IPS DF 6.9 (cell line): ENCODE results near the gene TNFAIP8L1.

Experiments used
- DNase-seq: peaks from one replicate; pipeline ENCODE4 v3.0.0-alpha.2; 2013; ENCODE audit warnings: low read depth, low spot score
- H3K27ac ChIP-seq: one replicate; pipeline ENCODE4 v1.5.1; 2013; ENCODE audit warnings: low read length, control low read depth
- H3K27me3 ChIP-seq: 2 replicates; pipeline ENCODE4 v1.6.1; 2013; ENCODE audit warnings: mild to moderate bottlenecking, low read length; ENCODE audit not compliant: control insufficient read depth, insufficient read depth
- H3K36me3 ChIP-seq: 2 replicates; pipeline ENCODE4 v1.6.1; 2013; ENCODE audit warnings: low read length; ENCODE audit not compliant: control insufficient read depth, insufficient read depth
- H3K4me1 ChIP-seq: 2 replicates; pipeline ENCODE4 v1.6.1; 2013; ENCODE audit warnings: low read length; ENCODE audit not compliant: control insufficient read depth, insufficient read depth
- H3K4me3 ChIP-seq: 2 replicates; pipeline ENCODE4 v1.5.1; 2013; ENCODE audit warnings: mild to moderate bottlenecking, low read length
- H3K9me3 ChIP-seq: 2 replicates; pipeline ENCODE4 v1.6.1; 2013; ENCODE audit warnings: low read length, inconsistent platforms; ENCODE audit not compliant: control insufficient read depth, insufficient read depth
- WGBS: extraction: QIAGEN DNeasy Blood & Tissue Kit; methylation state at CpG from one replicate; pipeline ENCODE4 v1.1.7; 2013; ENCODE audit warnings: mixed read lengths, missing lambda C conversion rate; ENCODE audit not compliant: insufficient read length, insufficient coverage; 5-methylcytosine and 5-hydroxymethylcytosine counted together

TNFAIP8L1 gene

GRCh38 chr19:4703671-4704316 lies 64.5 kb downstream of the TNFAIP8L1 start:
- no peaks in the 10 kb centered on the region for H3K27me3 ChIP-seq
- peaks cover 33% of the 10 kb centered on the region for H3K36me3 ChIP-seq
- H3K9me3 ChIP-seq = no peaks in the 10 kb centered on the region
- no CpG with 5 or more reads among the region's 28 CpGs for WGBS
- H3K4me1 ChIP-seq = no peaks in the 10 kb centered on the region
- no peak for DNase-seq
- H3K27ac ChIP-seq = no peak overlapping the region
- H3K4me3 ChIP-seq = no peak overlapping the region

GRCh38 chr19:4704317-4704673 lies 65.0 kb downstream of the TNFAIP8L1 start:
- Histone ChIP-seq H3K27me3 (no peaks in the 10 kb centered on the region), H3K4me1 (no peaks in the 10 kb centered on the region), H3K9me3 (no peaks in the 10 kb centered on the region), H3K36me3 (peaks cover 33% of the 10 kb centered on the region), H3K4me3 (no peak overlapping the region), H3K27ac (no peak overlapping the region)
- no CpG with 5 or more reads among the region's 9 CpGs for WGBS
- DNase-seq = no peak
